Ectodermal cell (in vitro differentiated cells): ENCODE results near the gene OMG. TPM values are rescaled to one million over a fixed set of nuclear protein-coding genes. Genes with fewer than 3 reads are reported as not detected.
"Not testable (repeated sequence)": the region's sequence is repeated elsewhere in the genome, so short reads cannot be mapped to it uniquely, and the experiment has no call there.

Experiments used
- H3K27ac ChIP-seq: 2 replicates; pipeline ENCODE4 v1.7.0; 2013; ENCODE audit warnings: mild to moderate bottlenecking, low read depth, low read length; ENCODE audit not compliant: insufficient read depth, poor library complexity, severe bottlenecking
- H3K27me3 ChIP-seq: 2 replicates; pipeline ENCODE4 v1.7.0; 2013; ENCODE audit warnings: mild to moderate bottlenecking, low read length; ENCODE audit not compliant: insufficient read depth, control insufficient read depth, poor library complexity, severe bottlenecking
- H3K36me3 ChIP-seq: one replicate; pipeline ENCODE4 v1.7.0; 2013; ENCODE audit warnings: low read length; ENCODE audit not compliant: control insufficient read depth, insufficient read depth
- H3K4me1 ChIP-seq: one replicate; pipeline ENCODE4 v1.7.0; 2013; ENCODE audit warnings: low read length; ENCODE audit not compliant: control insufficient read depth, insufficient read depth
- H3K4me3 ChIP-seq: 2 replicates; pipeline ENCODE4 v1.7.0; 2013; ENCODE audit warnings: low read depth, low read length, control low read depth; ENCODE audit not compliant: insufficient read depth
- H3K9me3 ChIP-seq: 2 replicates; pipeline ENCODE4 v1.7.0; 2013; ENCODE audit warnings: mild to moderate bottlenecking, low read length, moderate library complexity; ENCODE audit not compliant: control insufficient read depth
- WGBS, 2 experiments: methylation state at CpG; one replicate each; pipeline ENCODE4 v1.1.7; 2013; ENCODE audit warnings: missing lambda C conversion rate in 2 of 2; 5-methylcytosine and 5-hydroxymethylcytosine counted together
- polyA plus RNA-seq, 4 experiments: library from polyadenylated mRNA; stranded (reverse); fragments of 50-300 nt; gene quantifications; one replicate each; pipeline ENCODE4 v1.2.3, GENCODE V29; 2013

Gene OMG, protein sequence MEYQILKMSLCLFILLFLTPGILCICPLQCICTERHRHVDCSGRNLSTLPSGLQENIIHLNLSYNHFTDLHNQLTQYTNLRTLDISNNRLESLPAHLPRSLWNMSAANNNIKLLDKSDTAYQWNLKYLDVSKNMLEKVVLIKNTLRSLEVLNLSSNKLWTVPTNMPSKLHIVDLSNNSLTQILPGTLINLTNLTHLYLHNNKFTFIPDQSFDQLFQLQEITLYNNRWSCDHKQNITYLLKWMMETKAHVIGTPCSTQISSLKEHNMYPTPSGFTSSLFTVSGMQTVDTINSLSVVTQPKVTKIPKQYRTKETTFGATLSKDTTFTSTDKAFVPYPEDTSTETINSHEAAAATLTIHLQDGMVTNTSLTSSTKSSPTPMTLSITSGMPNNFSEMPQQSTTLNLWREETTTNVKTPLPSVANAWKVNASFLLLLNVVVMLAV
- not detected for polyA plus RNA-seq (2013, experiment 1 of 4)
- polyA plus RNA-seq (2013, experiment 2 of 4) = not detected
- not detected for polyA plus RNA-seq (2013, experiment 3 of 4)
- polyA plus RNA-seq (2013, experiment 4 of 4) = not detected

DNA sequence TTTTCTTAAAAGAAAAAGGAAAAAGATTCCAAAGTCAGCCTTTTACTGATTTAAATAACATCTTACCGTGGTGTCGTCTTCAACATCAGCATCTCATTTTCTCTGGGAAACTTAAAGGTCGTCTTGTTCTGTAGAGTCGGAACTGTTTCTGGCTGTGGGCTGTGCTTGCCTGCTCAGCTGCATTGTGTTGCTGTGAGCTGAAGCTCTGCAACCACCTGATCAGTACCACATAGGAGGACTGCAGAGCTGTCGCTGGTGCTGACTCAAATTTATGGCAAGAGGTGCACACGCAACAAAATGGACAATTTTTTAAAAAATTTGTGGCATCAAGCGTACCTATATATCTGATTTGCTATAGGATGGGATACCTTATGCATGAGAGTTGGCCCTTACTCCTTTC lies at the start of gene OMG:
Gene OMG, minus strand, starts transcription at position 150 of the 400 bp plus-strand sequence. CDS start 908 bp downstream, outside the sequence.
- Histone ChIP-seq H3K27ac (no peak within 1 kb of the TSS), H3K36me3 (no peaks in the 10 kb centered on the region), H3K27me3 (no peaks in the 10 kb centered on the region), H3K4me3 (no peak within 1 kb of the TSS), H3K9me3 (no peaks in the 10 kb centered on the region), H3K4me1 (no peaks in the 10 kb centered on the region)
- WGBS, 2 experiments = 79 to 82% methylated on average over 7 of the region's 7 CpGs

DNA sequence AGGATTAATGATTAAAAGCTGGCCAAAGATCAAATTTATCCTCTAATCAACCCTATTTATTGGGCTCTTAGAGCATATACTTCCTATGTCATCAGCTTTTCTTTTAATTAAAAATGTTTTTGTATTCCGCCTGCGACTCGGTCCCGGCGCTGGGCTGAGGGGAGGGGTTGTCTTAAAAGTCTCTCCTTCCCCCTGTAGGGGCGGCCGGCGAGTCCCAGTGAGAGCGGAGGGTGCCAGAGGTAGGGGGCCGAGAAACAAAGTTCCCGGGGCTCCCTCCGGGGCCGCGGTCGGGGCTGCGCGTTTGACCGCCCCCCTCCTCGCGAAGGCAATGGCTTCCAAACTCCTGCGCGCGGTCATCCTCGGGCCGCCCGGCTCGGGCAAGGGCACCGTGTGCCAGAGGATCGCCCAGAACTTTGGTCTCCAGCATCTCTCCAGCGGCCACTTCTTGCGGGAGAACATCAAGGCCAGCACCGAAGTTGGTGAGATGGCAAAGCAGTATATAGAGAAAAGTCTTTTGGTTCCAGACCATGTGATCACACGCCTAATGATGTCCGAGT lies 48.2 kb upstream of the OMG start:
- not testable (repeated sequence) for H3K4me3 ChIP-seq, H3K9me3 ChIP-seq, H3K27ac ChIP-seq, H3K4me1 ChIP-seq, H3K27me3 ChIP-seq
- H3K36me3 ChIP-seq = peaks cover 12% of the 10 kb centered on the region
- WGBS, 2 experiments = 93 to 100% methylated on average over 3 of the region's 34 CpGs

DNA sequence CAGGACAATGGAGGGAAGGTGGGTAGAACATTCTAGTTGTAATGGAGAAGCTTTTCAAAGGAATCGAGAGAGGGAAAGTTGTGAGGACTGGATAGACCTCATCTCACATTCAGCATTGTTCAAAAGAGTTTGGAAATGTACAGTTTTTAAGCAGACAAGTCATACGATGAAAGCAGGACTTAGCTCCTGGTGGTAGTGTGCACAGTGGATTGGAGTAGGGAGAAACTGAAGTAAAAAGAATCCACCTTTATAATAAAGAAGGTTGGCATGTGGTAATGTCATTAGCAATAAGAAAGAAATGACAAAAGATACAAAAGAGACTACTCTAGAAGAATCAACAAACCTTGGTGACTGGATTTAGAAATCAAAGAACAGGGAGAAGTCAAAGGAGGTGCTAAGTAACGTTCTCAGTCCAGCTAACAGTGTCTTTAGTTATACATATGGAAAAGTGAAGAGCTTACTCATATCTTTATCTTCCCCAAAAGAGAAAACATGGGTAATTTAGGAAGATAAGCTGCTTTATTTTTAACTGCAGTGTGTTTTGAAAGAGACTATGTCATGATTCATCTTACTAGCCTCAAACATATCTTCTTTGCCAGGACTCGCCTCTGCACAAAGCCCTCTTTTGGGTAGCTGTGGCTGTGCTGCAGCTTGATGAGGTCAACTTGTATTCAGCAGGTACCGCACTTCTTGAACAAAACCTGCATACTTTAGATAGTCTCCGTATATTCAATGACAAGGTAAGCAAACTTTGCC lies 43.0 kb upstream of the OMG start:
- H3K4me3 ChIP-seq = no peak overlapping the region
- no peaks in the 10 kb centered on the region for H3K4me1 ChIP-seq
- 87 to 97% methylated on average over 5 to 6 of the region's 6 CpGs for WGBS, 2 experiments
- H3K27ac ChIP-seq = no peak overlapping the region
- H3K27me3 ChIP-seq = no peaks in the 10 kb centered on the region
- no peaks in the 10 kb centered on the region for H3K9me3 ChIP-seq
- H3K36me3 ChIP-seq = peaks cover 10% of the 10 kb centered on the region

DNA sequence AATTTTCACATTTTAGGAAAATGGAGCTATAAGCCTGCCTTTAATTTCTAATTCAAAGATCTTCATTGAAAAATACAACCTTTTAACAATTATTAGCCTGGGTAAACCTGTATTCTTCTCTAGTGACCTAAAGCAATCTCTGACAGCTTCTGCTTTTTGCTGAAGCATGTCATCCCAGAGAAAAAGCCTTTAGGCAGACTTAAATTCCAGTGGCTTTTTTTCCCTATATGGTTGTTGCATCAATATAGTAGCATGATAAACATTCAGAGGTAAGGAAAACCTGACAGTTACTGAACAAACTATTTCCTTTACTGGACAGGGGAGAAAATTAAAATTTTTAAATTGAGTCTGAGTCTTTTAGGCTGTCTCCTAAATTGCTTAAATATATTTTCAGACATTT lies 32.2 kb upstream of the OMG start:
- Histone ChIP-seq H3K27ac (no peak overlapping the region), H3K27me3 (no peaks in the 10 kb centered on the region), H3K36me3 (peaks cover 5% of the 10 kb centered on the region), H3K4me1 (no peaks in the 10 kb centered on the region), H3K4me3 (no peak overlapping the region), H3K9me3 (no peaks in the 10 kb centered on the region)

DNA sequence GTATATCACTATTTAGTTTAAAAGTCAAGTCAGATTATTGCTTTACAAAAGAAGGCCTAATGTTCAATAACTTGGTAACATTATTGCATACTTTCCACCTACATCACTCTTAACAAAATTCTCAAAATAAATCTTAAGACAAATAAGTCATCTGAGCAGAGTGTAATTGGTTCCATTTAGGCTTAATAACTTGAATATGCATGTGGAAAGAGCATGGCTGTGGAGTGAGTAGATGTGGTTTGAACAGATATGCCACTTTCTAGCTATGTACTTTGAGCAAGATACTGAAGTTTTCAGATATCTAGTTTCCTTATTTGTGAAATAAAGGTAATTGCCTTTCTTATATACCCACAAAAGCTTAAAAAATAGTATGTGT lies 31.1 kb upstream of the OMG start:
- Histone ChIP-seq H3K27me3 (no peaks in the 10 kb centered on the region), H3K27ac (no peak overlapping the region), H3K4me3 (no peak overlapping the region), H3K36me3 (peaks cover 5% of the 10 kb centered on the region), H3K4me1 (no peaks in the 10 kb centered on the region), H3K9me3 (no peaks in the 10 kb centered on the region)

DNA sequence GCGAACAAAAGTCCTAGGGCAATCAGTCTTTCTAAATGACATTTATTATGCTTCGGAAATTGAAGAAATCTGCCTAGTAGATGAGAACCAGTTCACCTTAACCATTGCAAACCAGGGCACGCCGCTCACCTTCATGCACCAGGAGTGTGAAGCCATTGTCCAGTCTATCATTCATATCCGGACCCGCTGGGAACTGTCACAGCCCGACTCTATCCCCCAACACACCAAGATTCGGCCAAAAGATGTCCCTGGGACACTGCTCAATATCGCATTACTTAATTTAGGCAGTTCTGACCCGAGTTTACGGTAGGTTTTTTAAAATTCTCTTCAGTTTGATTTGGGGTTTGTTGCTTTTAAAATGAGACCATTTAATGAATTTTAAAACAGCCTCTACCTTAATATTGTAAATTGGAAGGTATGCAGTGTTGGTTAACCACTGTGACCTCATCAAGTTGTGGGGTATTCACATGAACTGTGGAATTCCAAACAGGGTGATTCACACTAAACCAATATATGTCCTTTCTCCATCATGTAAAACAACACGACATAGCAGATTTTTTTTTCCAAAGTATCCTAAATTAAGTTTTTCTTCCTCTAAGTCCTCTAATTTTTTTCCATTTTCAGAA lies 30.6 kb upstream of the OMG start:
- peaks cover 5% of the 10 kb centered on the region for H3K36me3 ChIP-seq
- H3K4me3 ChIP-seq = no peak overlapping the region
- no peaks in the 10 kb centered on the region for H3K9me3 ChIP-seq
- H3K4me1 ChIP-seq = no peaks in the 10 kb centered on the region
- no peaks in the 10 kb centered on the region for H3K27me3 ChIP-seq
- WGBS, 2 experiments = 95 to 97% methylated on average over 12 of the region's 12 CpGs
- no peak overlapping the region for H3K27ac ChIP-seq

DNA sequence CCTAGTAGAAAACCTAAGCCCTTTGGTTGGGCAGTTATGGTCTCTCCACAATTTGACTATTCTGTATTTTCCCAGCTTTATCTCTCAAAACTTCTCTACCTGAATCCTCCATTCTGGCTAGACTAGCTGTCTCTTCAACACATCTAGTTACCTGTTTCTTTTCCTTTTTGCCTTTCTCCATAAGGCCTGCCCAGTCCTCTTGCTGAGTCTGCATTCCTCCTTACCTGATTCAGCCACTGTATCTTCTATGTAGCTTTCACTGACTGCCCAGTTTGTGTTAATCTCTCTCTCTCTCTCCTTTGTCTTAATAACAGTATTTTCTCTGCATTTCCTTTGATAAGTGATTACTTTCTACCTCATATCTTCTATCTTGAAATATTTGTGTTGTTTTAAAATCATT lies 26.5 kb upstream of the OMG start:
- Histone ChIP-seq H3K4me3 (no peak overlapping the region), H3K4me1 (no peaks in the 10 kb centered on the region), H3K27me3 (no peaks in the 10 kb centered on the region), H3K27ac (no peak overlapping the region), H3K9me3 (no peaks in the 10 kb centered on the region), H3K36me3 (peaks cover 5% of the 10 kb centered on the region)

DNA sequence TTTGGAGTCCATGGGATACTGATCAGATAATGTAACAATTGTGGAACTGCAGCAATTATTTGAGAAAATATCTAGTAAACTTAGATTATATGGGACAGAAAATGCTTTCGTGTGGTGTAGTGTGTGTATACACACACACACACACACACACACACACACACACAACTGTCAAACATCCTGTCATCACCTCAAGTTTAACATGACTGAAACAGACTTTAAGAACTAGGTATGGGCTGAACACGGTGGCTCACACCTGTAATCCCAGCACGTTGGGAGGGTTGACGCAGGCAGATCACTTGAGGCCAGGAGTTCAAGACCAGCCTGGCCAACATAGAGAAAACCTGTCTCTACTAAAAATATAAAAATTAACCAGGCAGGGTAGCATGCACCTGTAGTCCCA lies 24.9 kb upstream of the OMG start:
- H3K4me3 ChIP-seq = no peak overlapping the region
- no peaks in the 10 kb centered on the region for H3K27me3 ChIP-seq
- 93 to 98% methylated on average over 3 to 4 of the region's 4 CpGs for WGBS, 2 experiments
- no peaks in the 10 kb centered on the region for H3K36me3 ChIP-seq
- no peak overlapping the region for H3K27ac ChIP-seq
- H3K4me1 ChIP-seq = peaks cover 7% of the 10 kb centered on the region
- H3K9me3 ChIP-seq = no peaks in the 10 kb centered on the region

DNA sequence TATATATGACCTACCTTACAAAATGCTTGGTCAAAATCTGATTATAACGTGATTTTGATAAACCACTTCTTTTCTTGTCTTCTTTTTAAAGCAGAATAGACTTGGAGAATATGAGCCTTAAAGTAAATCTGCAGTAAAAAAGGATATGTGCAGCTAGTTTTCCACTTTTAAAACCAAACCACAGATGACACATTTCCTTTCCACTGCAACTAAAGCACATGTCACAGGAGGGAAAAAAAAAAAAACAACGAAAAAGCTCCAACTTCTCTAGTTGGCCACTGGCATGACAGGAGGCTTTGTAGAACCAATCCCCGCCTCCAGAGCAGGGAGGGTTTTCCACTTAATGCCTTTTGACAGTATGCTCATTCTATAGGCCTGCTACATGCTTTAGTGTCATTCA lies 24.4 kb upstream of the OMG start, which contains the start of gene EVI2A:
Gene EVI2A, minus strand, starts transcription at position 142 of the 400 bp plus-strand sequence. CDS start 2,609 bp downstream, outside the sequence.
- 71 to 78% methylated on average over 2 to 3 of the region's 3 CpGs for WGBS, 2 experiments
- no peak within 1 kb of the TSS for H3K4me3 ChIP-seq
- no peak within 1 kb of the TSS for H3K27ac ChIP-seq
- no peaks in the 10 kb centered on the region for H3K27me3 ChIP-seq
- peaks cover 7% of the 10 kb centered on the region for H3K4me1 ChIP-seq
- no peaks in the 10 kb centered on the region for H3K36me3 ChIP-seq
- no peaks in the 10 kb centered on the region for H3K9me3 ChIP-seq

DNA sequence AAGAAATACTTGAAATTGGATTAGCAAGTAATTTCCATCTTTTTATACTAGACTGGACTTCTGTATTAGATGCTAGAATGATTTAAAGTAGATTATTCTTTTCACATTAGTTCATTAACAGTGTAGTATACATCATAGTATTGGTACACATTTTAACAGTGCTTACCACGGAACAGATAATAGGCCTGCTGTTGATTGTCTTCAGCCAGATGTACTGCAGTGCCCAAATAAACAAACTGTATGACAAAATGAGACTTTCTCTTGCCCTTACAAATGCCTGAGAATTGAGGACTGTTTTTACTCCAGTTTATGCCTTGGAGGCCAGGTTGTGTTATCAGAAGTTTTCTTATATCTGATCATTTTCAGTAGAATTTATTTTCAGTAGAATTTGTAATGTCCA lies 23.8 kb upstream of the OMG start:
- H3K27ac ChIP-seq = no peak overlapping the region
- peaks cover 7% of the 10 kb centered on the region for H3K4me1 ChIP-seq
- H3K4me3 ChIP-seq = no peak overlapping the region
- WGBS, 2 experiments = 96 to 100% methylated on average over 1 of the region's 1 CpG
- H3K9me3 ChIP-seq = no peaks in the 10 kb centered on the region
- no peaks in the 10 kb centered on the region for H3K36me3 ChIP-seq
- no peaks in the 10 kb centered on the region for H3K27me3 ChIP-seq
